GM12878 (cell line): ENCODE measurements around the gene EDEM3. TPM values are rescaled to one million over a fixed set of nuclear protein-coding genes. Genes with fewer than 3 reads are reported as not detected.
A peak's percentile ranks its signal among the peaks of the same experiment; 100 is the strongest.

Experiments
- ATAC-seq: fragments of 200-7000 bp; cut with Tn5 transposase; 3 replicates; pipeline ENCODE4 v1.9.1; 2020; ENCODE audit warnings: mild to moderate bottlenecking, moderate library complexity
- BruUV-seq: library from RNA; stranded (reverse); fragments of 400-500 nt; replicated peaks from 2 replicates; lab custom pipeline; 2021; lab: Mats Ljungman, UMichigan
- CTCF ChIA-PET: fragments of 300-600 bp; sonication (Branson Sonifier 250); formaldehyde crosslinking; extraction: SDS; loops from one replicate; lab custom pipeline; 2021; ENCODE audit warnings: inconsistent platforms; lab: Yijun Ruan, JAX
- POLR2A ChIA-PET: fragments of 350-600 bp; formaldehyde crosslinking; extraction: SDS; loops from one replicate; lab custom pipeline; 2021; ENCODE audit warnings: inconsistent platforms; lab: Charles Lee
- RAD21 ChIA-PET: fragments of 300-600 bp; sonication (Branson Sonifier 250); formaldehyde crosslinking; loops from one replicate; lab custom pipeline; 2023; ENCODE audit warnings: antibody characterized with exemption; ENCODE audit not compliant: unreplicated experiment; lab: Charles Lee
- SMC1A ChIA-PET: fragments of 300-600 bp; sonication (Branson Sonifier 250); formaldehyde crosslinking; loops from one replicate; lab custom pipeline; 2023; ENCODE audit not compliant: unreplicated experiment, uncharacterized antibody; lab: Charles Lee
- DNase-seq: peaks from one replicate; pipeline ENCODE4 v3.0.0-alpha.2; 2011; ENCODE audit warnings: low read depth, low spot score
- FAIRE-seq: peaks from 3 replicates; lab custom pipeline; 2011; peaks lifted over from hg19 to GRCh38; lab: Jason Lieb, UNC
- H2AFZ ChIP-seq: 2 replicates; pipeline ENCODE4 v1.6.0; 2011; ENCODE audit warnings: low read depth, low read length, control low read depth; ENCODE audit not compliant: control insufficient read depth
- H3K27ac ChIP-seq: 2 replicates; pipeline ENCODE4 v1.5.1; 2011; ENCODE audit warnings: control low read depth; ENCODE audit not compliant: control insufficient read depth, insufficient read depth
- H3K27me3 ChIP-seq, 2 experiments: replicated peaks in 1 of 2; 2 replicates each; pipeline versions ENCODE4 v1.6.0 to v1.6.1; 2011; ENCODE audit warnings: low read length in 1 of 2; ENCODE audit not compliant: control insufficient read depth in 2 of 2, insufficient read depth in 2 of 2
- H3K36me3 ChIP-seq, 2 experiments: 2 replicates each; pipeline ENCODE4 v1.5.1; 2011; ENCODE audit warnings: low read length in 1 of 2; ENCODE audit not compliant: control insufficient read depth in 2 of 2, insufficient read depth in 2 of 2
- H3K4me1 ChIP-seq: 2 replicates; pipeline ENCODE4 v1.6.1; 2011; ENCODE audit warnings: mild to moderate bottlenecking, low read length, moderate library complexity, mixed read lengths; ENCODE audit not compliant: control insufficient read depth, insufficient read depth
- H3K4me2 ChIP-seq: 2 replicates; pipeline ENCODE4 v1.6.0; 2011; ENCODE audit warnings: control low read depth; ENCODE audit not compliant: control insufficient read depth, insufficient read depth
- H3K4me3 ChIP-seq: fragments of 200-600 bp; sonication (generic); 2 replicates; pipeline ENCODE4 v1.5.1; 2016
- H3K79me2 ChIP-seq: 2 replicates; pipeline ENCODE4 v1.6.0; 2011; ENCODE audit warnings: low read length; ENCODE audit not compliant: control insufficient read depth, insufficient read depth
- H3K9ac ChIP-seq: 2 replicates; pipeline ENCODE4 v1.8.0; 2011; ENCODE audit warnings: low read length, control low read depth, mixed read lengths; ENCODE audit not compliant: control insufficient read depth, insufficient read depth
- H3K9me3 ChIP-seq: replicated peaks from 3 replicates; pipeline ENCODE4 v1.5.1; 2011; ENCODE audit warnings: mild to moderate bottlenecking, low read length; ENCODE audit not compliant: control insufficient read depth, insufficient read depth
- H4K20me1 ChIP-seq: 2 replicates; pipeline ENCODE4 v1.6.0; 2011; ENCODE audit not compliant: control insufficient read depth, insufficient read depth
- MTA2 ChIP-seq: fragments of 450-650 bp; IDR thresholded peaks from 2 replicates; pipeline ENCODE4 v1.6.1; 2016; ENCODE audit warnings: low read depth, mild to moderate bottlenecking, moderate library complexity
- NKRF ChIP-seq: fragments of 450-650 bp; conservative IDR thresholded peaks from 2 replicates; pipeline ENCODE4 v1.6.1; 2017; ENCODE audit warnings: mild to moderate bottlenecking, moderate library complexity
- NRF1 ChIP-seq: conservative IDR thresholded peaks from 2 replicates; pipeline ENCODE4 v1.6.1; 2011; ENCODE audit warnings: mild to moderate bottlenecking, low read depth, low read length, improper control_type of control experiment
- PRDM15 ChIP-seq: fragments of 450-650 bp; formaldehyde crosslinking; IDR thresholded peaks from 2 replicates; pipeline ENCODE4 v1.4.0; 2020; ENCODE audit warnings: mild to moderate bottlenecking, moderate library complexity
- RUNX3 ChIP-seq: IDR thresholded peaks from 2 replicates; pipeline ENCODE4 v1.6.1; 2012; ENCODE audit warnings: low read length, inconsistent platforms
- SIX5 ChIP-seq: IDR thresholded peaks from 2 replicates; pipeline ENCODE4 v1.6.1; 2011; ENCODE audit warnings: mild to moderate bottlenecking, low read depth, low read length, moderate library complexity; ENCODE audit not compliant: severe bottlenecking
- SMAD1 ChIP-seq: fragments of 450-650 bp; IDR thresholded peaks from 2 replicates; pipeline ENCODE4 v1.6.1; 2018; ENCODE audit warnings: mild to moderate bottlenecking, low read depth; ENCODE audit not compliant: partially characterized antibody
- SP1 ChIP-seq: IDR thresholded peaks from one replicate; pipeline ENCODE4 v1.6.1; 2011; ENCODE audit warnings: low read depth, low read length
- WGBS: methylation state at CpG from one replicate; pipeline ENCODE4 v1.1.6; 2016; ENCODE audit warnings: low lambda C conversion rate; ENCODE audit not compliant: insufficient replicate concordance, insufficient coverage; ENCODE audit errors: missing lambda C conversion rate; 5-methylcytosine and 5-hydroxymethylcytosine counted together
- in situ Hi-C: fragments of 300-500 bp; cut with MboI; formaldehyde crosslinking; loops from 9 replicates; pipeline ENCODE4 v1.14.3; 2018; ENCODE audit warnings: mixed read lengths
- intact Hi-C: fragments of 100-400 bp; cut with micrococcal nuclease; formaldehyde crosslinking; loops from one replicate; pipeline ENCODE4 v1.14.2; 2022; ENCODE audit not compliant: unreplicated experiment
- polyA plus RNA-seq, 11 experiments: library from polyadenylated mRNA; depleted of rRNA in 4 of 11; unstranded in 6 of 11; stranded (reverse) in 5 of 11; fragments of >200 nt; fragmentation: Nextera tagmentation in 4 of 11; fragmentation: Illumina TruSeq in 1 of 11; extraction: Ambion mirVana in 4 of 11; extraction: Trizol in 1 of 11; gene quantifications; 1 replicate in 1 of 11; 2 replicates in 10 of 11; pipeline versions ENCODE4 v1.2.1 to v1.2.3, GENCODE V29; 2011 to 2016; ENCODE audit warnings: inconsistent platforms in 2 of 11, missing spikeins in 2 of 11, low read depth in 1 of 11
- total RNA-seq, 4 experiments: library from RNA; depleted of rRNA in 3 of 4; stranded (reverse); fragments of >200 nt in 3 of 4; fragmentation: Illumina TruSeq in 1 of 4; extraction: Trizol in 1 of 4; gene quantifications; 2 replicates each; pipeline versions ENCODE4 v1.2.1 to v1.2.3, GENCODE V29; 2013 to 2021

The EDEM3 gene
- total and polyA plus RNA-seq, 10 of the 15 experiments (the other 5 are each of a cell fraction or from before 2014, with no cell fraction given) = 6.4 to 19.3 (median 14.3) TPM

GRCh38 chr1:184803180-184803492 is 48.5 kb upstream of the EDEM3 start (continued):
- no peak for TF ChIP-seq PRDM15
- TF ChIP-seq SIX5 = no peak
- TF ChIP-seq NRF1 = no peak

GRCh38 chr1:184802354-184803179 is 47.9 kb upstream of the EDEM3 start:
- in situ Hi-C loops = loop anchor here (10.0 kb wide), 1 partner anchor 892 kb away; no protein-coding TSS in a partner anchor
- H3K9me3 ChIP-seq = no peaks in the 10 kb centered on the region
- ATAC-seq = peak; percentile 54

More at GRCh38 chr1:184802354-184803179, 47.9 kb upstream of the EDEM3 start:
- H3K79me2 ChIP-seq = no peaks in the 10 kb centered on the region
- CTCF ChIA-PET = interaction anchor here (1.0 to 3.6 kb wide), 6 partner anchors 10 to 368 kb away, joined by 3 to 35 read pairs (median 4); no protein-coding TSS in a partner anchor
- TF ChIP-seq SP1 (no peak), RUNX3 (peak; percentile 42; the same call in 1 of the 2 replicates), MTA2 (no peak), SMAD1 (no peak), NKRF (no peak)
- TF ChIP-seq, all 136 proteins: peak for 1
- H4K20me1 ChIP-seq = no peaks in the 10 kb centered on the region
- peaks cover 0 to 7% of the 10 kb centered on the region in 2 experiments; a peak in 1 of 4 replicates for H3K36me3 ChIP-seq
- DNase-seq (no peak), FAIRE-seq (no peak)
- no peak overlapping the region for H2AFZ ChIP-seq
- H3K9ac ChIP-seq = no peak overlapping the region
- H3K27ac ChIP-seq = no peak overlapping the region
- no TSS peak for BruUV-seq
- ChIA-PET SMC1A (interaction anchor here (0.8 to 3.3 kb wide), 7 partner anchors 64 to 468 kb away, joined by 3 to 28 read pairs (median 4); no protein-coding TSS in a partner anchor), RAD21 (interaction anchor here (0.7 to 1.9 kb wide), 4 partner anchors 75 to 878 kb away, joined by 3 to 8 read pairs (median 4); no protein-coding TSS in a partner anchor), POLR2A (no interaction called here)
- 43% methylated on average over 6 of the region's 6 CpGs for WGBS
- no peak overlapping the region for H3K4me2 ChIP-seq
- H3K27me3 ChIP-seq = no peaks in the 10 kb centered on the region
- intact Hi-C loops = loop anchor here (10.0 kb wide), 1 partner anchor 872 kb away; no protein-coding TSS in a partner anchor
- no peak overlapping the region for H3K4me3 ChIP-seq
- H3K4me1 ChIP-seq = peaks cover 9% of the 10 kb centered on the region
